Measurements from ENCODE around the gene PPP1R9A. TPM values are rescaled to one million over a fixed set of nuclear protein-coding genes. Genes with fewer than 3 reads are reported as not detected.

PPP1R9A gene
- total RNA-seq, 1 experiment from 2014 or later: 2.6 TPM

- no peak for DNase-seq (ENCODE audit: low read depth)
Observed at GRCh38 chr7:95201727-95202126, 294.3 kb downstream of the PPP1R9A start.

- DNase-seq (ENCODE audit: low read depth): no peak
Observed at GRCh38 chr7:95204618-95205017, 297.2 kb downstream of the PPP1R9A start.

GRCh38 chr7:95205665-95206225, 298.4 kb downstream of the PPP1R9A start:
- DNase-seq (ENCODE audit: low read depth): peak; percentile 49

- no peak for DNase-seq (ENCODE audit: low read depth)
Observed at GRCh38 chr7:95209276-95209675, 301.9 kb downstream of the PPP1R9A start.

GRCh38 chr7:95209788-95210187, 302.4 kb downstream of the PPP1R9A start:
- no peak for DNase-seq (ENCODE audit: low read depth)

GRCh38 chr7:95213148-95213547, 305.8 kb downstream of the PPP1R9A start:
- no peak for DNase-seq (ENCODE audit: low read depth)

GRCh38 chr7:95213809-95214492, 306.6 kb downstream of the PPP1R9A start:
- peak; percentile 36 for DNase-seq (ENCODE audit: low read depth)

- no peak for DNase-seq (ENCODE audit: low read depth)
Observed at GRCh38 chr7:95219721-95220120, 312.3 kb downstream of the PPP1R9A start.

- no peak for DNase-seq (ENCODE audit: low read depth)
Observed at GRCh38 chr7:95220328-95220727, 312.9 kb downstream of the PPP1R9A start.

GRCh38 chr7:95225301-95225700, 317.9 kb downstream of the PPP1R9A start:
- DNase-seq (ENCODE audit: low read depth): no peak

GRCh38 chr7:95229301-95229700, 321.9 kb downstream of the PPP1R9A start:
- DNase-seq (ENCODE audit: low read depth): peak; percentile 36

- no peak for DNase-seq (ENCODE audit: low read depth)
Observed at GRCh38 chr7:95238252-95238943, 331.0 kb downstream of the PPP1R9A start.

- no peak for DNase-seq (ENCODE audit: low read depth)
Observed at GRCh38 chr7:95240921-95241320, 333.5 kb downstream of the PPP1R9A start.

- no peak for DNase-seq (ENCODE audit: low read depth)
Observed at GRCh38 chr7:95242266-95242665, 334.9 kb downstream of the PPP1R9A start.

- no peak for DNase-seq (ENCODE audit: low read depth)
Observed at GRCh38 chr7:95244616-95245015, 337.2 kb downstream of the PPP1R9A start.

GRCh38 chr7:95245828-95246500, 338.6 kb downstream of the PPP1R9A start:
- DNase-seq (ENCODE audit: low read depth): no peak

GRCh38 chr7:95246831-95247370, 339.5 kb downstream of the PPP1R9A start:
- peak; percentile 52 for DNase-seq (ENCODE audit: low read depth)

- no peak for DNase-seq (ENCODE audit: low read depth)
Observed at GRCh38 chr7:95250571-95250970, 343.2 kb downstream of the PPP1R9A start.

GRCh38 chr7:95251966-95252365, 344.6 kb downstream of the PPP1R9A start:
- no peak for DNase-seq (ENCODE audit: low read depth)

- no peak for DNase-seq (ENCODE audit: low read depth)
Observed at GRCh38 chr7:95253986-95254385, 346.6 kb downstream of the PPP1R9A start.

- no peak for DNase-seq (ENCODE audit: low read depth)
Observed at GRCh38 chr7:95255691-95256090, 348.3 kb downstream of the PPP1R9A start.

GRCh38 chr7:95261895-95262415, 354.6 kb downstream of the PPP1R9A start:
- DNase-seq (ENCODE audit: low read depth): no peak
